HUDEP-2 (cell line): ENCODE data around the gene TH.

Source experiments
- DNase-seq, 76 experiments: peaks; one replicate each; lab custom pipeline; 2025; ENCODE audit not compliant: unreplicated experiment in 76 of 76; lab: John Stamatoyannopoulos, UW

Gene TH

GRCh38 chr11:2196970-2197770 lies 25.6 kb upstream of the TH start:
- peak in 59 of 76 experiments; percentile 4 to 76 (median 46) for DNase-seq

DNA sequence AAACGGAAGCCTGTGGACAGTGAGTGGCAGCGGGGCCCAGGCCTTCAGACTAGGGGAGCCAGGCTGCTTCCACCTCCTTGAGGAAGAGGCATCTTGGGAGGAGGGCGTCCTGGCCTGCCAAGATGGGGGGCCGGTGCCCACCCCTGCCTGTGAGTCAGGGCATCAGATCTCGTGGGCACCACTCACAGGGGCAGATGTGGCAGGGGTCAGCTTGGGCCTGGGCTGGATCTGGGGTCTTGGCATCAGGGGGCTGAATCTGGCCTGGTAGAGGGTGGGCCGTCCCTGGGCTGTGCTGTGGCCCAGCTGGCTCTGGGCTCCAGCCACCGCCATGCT lies 24.1 kb upstream of the TH start:
- no peak for DNase-seq

DNA sequence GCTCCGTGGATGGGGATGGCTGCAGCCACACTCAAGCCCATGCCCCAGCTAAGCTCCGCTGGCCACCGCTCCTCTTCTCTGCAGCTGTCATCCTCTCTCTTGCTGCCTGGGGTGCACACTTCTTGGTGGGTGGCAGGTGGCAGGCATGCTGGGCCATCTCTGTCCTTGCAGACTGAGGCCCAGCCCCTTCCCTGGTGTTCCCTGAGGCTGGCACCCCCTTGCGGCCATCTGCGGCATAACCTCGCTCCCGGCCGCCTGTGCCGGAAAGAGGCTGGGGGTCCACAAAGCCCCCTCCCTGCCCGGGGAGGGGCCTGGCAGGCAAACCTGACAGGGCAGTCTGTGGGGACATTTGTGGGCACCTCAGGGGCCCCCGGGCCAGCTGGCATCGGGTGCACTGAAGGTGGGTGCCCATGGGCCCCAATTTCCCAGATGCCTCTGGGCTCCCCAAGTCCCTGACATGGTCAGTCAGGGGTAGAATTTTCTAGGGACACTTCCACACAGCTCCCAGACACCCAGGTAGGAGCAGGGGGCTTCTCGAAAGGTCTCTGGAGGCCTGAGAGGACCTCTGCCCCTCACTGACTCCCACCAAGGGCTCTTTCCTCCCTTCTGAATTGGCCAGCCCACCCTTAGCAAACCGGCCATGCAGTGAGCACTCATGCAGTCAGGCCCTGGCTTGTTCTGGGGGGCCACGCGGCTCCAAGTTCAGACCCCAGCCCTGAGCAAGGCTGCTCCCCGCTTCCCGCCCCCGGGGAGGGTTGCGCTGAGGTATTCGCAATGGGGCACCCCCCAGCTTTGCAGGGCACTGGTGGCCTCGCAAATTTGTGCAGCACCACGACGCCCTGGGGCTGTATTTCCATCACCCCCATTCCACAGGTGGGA lies 23.5 kb upstream of the TH start:
- peak in 42 of 76 experiments; percentile 1 to 54 (median 19) for DNase-seq

DNA sequence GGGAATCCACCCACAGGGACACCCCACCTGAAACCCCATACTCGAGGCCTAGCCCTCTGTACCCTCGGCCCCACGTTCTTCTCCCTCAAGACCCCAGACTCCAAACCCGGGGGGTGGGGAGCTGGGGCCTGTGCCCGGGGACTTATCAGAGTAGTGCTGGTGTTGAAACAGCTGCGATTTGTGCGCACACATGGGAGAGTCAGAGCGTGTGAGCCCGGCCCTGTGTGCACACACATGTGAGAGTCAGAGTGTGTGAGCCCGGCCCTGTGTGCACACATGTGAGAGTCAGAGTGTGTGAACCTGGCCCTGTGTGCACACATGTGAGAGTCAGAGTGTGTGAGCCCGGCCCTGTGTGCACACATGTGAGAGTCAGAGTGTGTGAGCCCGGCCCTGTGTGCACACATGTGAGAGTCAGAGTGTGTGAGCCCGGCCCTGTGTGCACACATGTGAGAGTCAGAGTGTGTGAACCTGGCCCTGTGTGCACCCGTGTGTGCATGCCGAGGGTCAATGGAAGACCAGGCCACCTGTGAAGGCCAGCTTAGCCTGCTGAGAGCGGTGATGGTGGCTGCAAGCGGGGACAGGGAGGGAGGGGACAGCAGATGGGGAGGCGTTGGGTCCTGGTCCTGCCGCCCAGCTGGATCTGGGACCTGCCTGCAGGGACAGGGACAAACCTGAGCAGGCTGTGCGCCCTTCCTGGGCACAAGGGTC lies 22.4 kb upstream of the TH start:
- DNase-seq, result peak in 2 of 76 experiments; percentile 19 to 33

- DNase-seq, result peak in 63 of 76 experiments; percentile 4 to 75 (median 46)
Observed at GRCh38 chr11:2193099-2193887, 21.7 kb upstream of the TH start.

DNA sequence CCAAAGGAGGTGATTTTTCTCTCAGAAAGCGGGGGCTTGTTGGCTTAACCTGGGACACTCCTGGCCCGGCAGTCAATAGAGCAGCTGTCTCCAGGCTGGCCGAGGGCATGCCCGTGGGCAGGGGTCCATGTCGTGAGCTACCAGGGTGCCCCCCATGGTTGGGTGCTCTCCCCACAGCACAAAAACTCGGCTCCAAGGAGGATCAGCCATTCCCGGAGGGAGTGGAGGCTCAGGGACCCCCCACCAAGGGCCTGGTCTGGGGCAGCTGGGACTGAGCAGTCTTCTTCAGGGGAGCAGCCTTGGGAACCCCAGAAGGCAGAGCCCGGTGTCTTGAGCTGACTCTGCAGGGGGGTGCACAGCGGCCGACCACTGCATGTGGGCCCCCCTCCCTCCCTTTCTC lies 20.8 kb upstream of the TH start:
- no peak for DNase-seq

- no peak for DNase-seq
Observed at GRCh38 chr11:2191883-2192282, 20.3 kb upstream of the TH start.

DNA sequence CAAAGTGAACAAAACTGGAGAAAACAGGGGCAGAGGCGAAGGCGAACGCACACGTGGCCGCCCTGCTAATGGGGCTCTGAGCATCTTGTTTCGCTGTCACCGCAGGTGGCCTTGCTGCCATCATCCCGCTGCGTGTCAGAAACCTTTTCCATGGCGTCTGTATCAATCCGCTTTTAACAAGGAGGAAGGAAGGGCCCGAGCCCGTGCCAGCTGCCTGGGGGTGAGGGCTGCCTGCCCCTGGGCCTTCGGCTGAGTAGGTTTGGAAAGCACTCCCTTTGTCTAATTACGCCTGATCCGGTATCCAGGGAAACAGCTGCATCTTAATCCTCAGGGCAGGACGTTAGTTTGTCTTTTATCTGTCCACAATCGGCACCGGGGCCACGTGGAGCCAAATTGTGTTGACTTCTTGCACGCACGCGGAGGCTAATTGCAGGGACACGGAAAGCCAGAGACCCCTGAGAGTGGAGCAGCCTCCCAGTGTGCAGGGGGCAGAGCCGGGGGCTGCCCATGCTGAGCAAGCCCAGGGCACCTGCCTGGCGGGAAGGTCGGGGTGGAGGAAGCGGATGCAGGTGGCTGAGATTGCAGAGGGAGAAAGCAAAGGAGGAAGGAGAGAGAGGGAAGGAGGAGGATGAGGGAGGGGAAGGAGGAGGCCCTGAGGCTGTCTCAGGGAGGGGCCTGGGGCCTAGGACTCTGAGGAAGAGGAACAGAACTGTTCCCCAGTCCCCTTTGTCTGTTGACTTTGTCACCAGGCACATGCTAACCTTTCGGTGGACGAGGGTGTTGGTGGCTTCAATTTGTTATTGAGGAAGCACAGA lies 19.2 kb upstream of the TH start:
- no peak for DNase-seq

DNA sequence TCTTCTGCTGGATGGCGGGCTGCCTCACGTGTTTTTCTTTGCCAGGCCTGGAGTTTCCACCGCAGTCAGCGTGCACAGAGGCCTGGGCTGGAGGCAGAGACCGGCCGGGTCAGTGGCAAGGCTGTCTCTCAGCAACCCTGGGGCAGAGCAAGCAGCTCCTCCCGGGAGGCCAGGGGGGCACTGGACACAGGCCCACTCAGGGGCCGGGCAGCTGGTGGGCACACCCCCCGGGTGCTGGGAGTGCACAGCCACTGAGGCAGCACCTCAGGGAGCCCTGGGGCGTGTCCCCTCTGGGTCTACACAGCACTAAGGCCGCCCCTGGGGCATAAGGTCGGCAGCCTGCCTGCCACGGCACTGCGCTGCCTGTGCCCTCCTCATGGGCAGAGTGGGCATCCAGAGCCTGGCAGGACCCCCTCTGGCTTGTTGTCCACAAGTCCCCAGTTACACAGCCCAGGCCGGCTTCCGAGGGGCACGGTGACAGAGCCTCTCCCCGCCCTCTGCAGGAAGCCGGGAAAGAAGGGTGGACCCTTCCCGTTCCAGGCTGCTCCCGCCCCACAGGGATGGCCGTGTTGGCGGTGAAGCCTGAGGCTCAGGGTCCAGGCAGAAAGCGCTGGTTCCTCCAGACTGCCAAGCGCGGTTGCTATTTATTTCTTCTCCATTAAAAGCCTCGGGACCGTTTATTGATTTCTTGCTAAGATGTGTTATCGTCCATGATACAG lies 18.5 kb upstream of the TH start:
- DNase-seq, result no peak

DNA sequence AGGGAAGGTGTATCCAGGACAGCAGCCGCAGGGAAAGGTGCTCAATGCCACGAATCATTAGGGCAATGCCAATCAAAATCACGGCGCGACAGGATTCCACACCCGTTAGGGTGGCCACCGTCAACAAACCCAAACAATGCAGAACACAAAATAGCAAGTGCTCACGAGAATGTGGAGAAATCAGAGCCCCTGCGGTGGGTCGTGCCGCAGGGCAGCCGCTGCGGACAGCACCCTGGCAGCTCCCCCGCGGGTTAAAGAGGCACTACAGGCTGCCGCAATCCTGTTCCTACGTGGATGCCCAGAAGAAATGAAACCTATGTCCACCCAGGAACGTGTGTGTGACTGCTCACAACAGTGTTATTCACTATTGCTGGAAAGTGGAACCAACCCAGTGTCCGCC lies 17.1 kb upstream of the TH start:
- DNase-seq, result no peak

DNA sequence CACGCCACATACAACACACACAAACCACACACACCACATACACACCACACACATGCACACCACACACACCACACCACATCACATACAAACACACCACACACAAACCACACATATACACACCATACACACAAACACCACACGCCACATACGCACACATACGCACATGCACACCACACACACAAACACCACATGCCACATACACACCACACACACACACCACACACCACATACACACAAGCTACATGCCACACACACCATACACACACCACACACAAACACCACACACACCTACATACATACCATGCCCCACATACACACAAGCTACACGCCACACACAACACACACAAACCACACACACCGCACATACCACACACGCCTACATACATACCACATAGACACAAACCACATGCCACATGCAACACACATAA lies 15.7 kb upstream of the TH start:
- no peak for DNase-seq

DNA sequence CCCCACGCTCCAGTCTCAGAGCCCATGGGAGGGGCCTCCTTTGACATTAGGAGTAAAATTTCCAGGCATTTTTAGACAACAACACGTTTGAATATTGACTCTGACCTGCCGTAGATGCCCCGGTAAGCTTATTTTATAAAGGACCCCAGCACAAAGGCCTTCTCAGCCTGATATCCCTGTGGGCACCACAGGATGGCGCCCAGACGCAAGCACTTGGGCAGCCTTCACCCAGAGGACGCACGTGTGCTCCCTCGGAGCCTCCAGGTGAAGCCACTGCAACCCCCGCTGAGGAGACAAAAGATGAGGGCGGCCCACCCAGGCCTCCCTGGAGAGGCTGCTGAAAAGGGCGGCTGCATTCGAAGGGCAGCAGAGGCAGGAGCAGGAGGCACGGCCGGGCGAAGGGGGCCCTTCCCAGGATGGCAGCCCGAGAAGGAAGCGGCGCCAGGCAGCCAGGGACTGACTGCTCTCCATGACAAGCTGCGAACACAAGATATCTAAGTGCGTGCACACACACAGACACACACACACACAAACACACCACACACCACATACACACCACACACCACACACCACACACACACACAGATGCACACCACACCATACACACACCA lies 15.2 kb upstream of the TH start:
- peak in 33 of 76 experiments; percentile 3 to 45 (median 20) for DNase-seq

DNA sequence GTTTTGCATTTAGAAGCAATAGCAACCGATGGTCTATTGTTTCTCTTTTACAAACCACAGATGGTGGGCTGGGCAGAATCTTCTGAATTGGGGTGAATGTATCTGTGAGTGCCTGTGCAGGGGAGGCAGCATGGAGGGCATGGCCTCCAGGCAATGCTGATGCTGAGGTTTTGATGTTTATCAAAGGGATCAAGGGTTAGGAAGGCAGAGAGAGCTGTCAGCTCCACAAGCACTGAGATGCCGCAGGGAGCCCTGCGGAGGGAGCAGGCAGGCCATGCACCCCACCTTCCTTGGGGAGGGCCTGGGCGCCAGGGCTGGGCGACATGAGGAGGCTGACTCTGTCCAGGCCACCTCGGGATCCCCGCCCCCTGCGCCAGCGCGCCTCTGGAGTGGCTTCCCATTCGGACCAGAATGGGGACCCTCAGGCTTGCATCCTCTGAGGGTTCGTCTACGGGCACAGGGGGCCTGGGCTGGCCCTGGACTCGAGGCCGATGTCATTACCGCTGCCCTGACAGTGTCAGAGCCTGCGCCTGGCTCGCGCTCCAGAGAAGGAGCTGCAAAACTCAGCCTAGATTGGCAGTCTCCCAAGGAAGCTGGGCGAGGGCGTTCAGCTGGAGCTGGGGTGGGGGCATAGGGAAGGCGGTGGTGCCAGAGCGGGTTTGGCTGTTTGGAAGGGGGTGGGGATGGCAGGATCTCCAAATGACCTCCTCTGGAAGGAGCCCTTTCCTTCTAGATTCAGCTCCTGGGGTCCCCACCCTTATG lies 13.9 kb upstream of the TH start:
- no peak for DNase-seq

GRCh38 chr11:2182692-2183474 lies 11.3 kb upstream of the TH start:
- DNase-seq, result no peak

- no peak for DNase-seq
Observed at GRCh38 chr11:2182075-2182474, 10.5 kb upstream of the TH start.

- DNase-seq, result no peak
Observed at GRCh38 chr11:2180789-2181370, 9.3 kb upstream of the TH start.

DNA sequence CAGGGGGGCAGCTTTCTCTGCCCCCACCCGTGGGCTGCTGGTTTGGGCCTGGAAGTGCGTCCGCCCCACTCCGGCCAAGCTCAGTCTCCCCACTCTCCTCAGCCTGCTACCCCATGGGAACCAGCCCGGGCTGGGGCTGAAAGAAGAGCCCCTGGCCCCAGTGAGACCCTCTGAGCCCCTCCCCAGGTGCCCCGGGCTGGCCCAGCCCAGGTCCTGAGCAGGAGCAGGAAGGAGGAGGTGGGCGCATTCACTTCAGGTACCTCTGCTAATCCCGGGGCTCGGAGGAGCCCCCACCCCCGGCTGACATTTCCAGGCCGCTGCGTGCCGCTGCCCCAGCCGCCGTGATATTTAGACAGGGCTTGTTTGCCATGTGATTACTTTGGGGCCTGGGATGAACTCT lies 8.7 kb upstream of the TH start:
- no peak for DNase-seq
